ENCODE results near the gene ARPC2.

The ARPC2 gene

GRCh38 chr2:218291318-218292047 is 74.5 kb downstream of the ARPC2 start:
- DNase-seq, result no peak

- DNase-seq, result no peak
Measured at GRCh38 chr2:218292048-218293014, 75.3 kb downstream of the ARPC2 start, which contains the start of gene TMBIM1. Gene TMBIM1, minus strand, starts transcription at chr2:218292503. Its CDS starts 10,362 bp downstream, at chr2:218282141.

- no peak for DNase-seq
Measured at GRCh38 chr2:218293715-218294429, 76.9 kb downstream of the ARPC2 start.

- no peak for DNase-seq
Measured at GRCh38 chr2:218294430-218295022, 77.5 kb downstream of the ARPC2 start.

GRCh38 chr2:218295029-218295428 is 78.0 kb downstream of the ARPC2 start:
- no peak for DNase-seq

- DNase-seq, result no peak
Measured at GRCh38 chr2:218296200-218296599, 79.2 kb downstream of the ARPC2 start.

DNA sequence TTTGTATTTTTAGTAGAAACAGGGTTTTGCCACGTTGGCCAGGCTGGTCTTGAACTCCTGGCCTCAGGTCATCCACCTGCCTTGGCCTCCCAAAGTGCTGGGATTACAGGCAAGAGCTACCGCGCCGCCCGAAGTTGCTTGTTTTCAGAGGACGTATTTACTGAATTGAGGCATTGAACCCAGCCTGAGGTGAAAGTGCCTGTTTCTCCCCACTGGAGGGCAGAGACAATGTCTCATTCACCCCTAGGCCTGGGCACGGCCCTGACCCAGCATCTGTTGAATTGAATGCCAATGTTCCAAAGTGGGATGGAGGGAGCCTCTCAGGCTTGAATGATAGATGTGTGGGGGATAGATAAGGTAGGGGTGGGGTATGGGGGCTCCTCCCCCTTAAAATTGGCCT is 79.9 kb downstream of the ARPC2 start:
- no peak for DNase-seq

GRCh38 chr2:218298314-218298875 is 81.4 kb downstream of the ARPC2 start:
- DNase-seq, result no peak

DNA sequence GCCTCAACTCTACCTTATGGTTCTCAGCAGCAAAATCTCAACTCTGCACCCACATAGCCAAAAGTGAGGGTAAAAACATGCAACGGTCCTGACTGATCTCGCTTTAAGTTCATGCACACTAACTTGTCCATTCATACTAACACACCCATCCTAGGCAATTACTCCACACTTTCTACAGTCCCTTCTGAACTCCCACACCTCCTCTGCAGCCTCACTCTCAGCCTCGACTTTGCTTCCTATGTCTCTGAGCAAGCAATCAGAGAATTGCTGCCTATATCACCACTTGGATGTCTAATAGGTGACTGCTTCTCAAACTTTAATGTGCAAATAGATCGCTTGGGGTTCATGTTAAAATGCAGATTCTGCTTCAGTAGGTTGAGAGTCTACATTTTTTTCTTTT is 83.2 kb downstream of the ARPC2 start:
- no peak for DNase-seq

GRCh38 chr2:218301176-218301819 is 84.3 kb downstream of the ARPC2 start:
- DNase-seq, result no peak
